Breast epithelium (tissue), 3 donors: ENCODE data around the gene KIZ.

Source experiments
- CTCF ChIP-seq, 3 donors: fragments of 450-650 bp; IDR thresholded peaks; one replicate each; pipeline ENCODE4 v1.5.1; 2016 to 2017; ENCODE audit warnings: antibody characterized with exemption in 3 of 3, mild to moderate bottlenecking in 3 of 3, moderate library complexity in 3 of 3
- POLR2A ChIP-seq: fragments of 450-650 bp; IDR thresholded peaks from one replicate; pipeline ENCODE4 v1.6.1; 2016; ENCODE audit warnings: antibody characterized with exemption, mild to moderate bottlenecking, moderate library complexity
- POLR2AphosphoS5 ChIP-seq, 3 donors: sonication (generic); formaldehyde crosslinking; IDR thresholded peaks; one replicate each; pipeline ENCODE4 v1.6.1; 2017; ENCODE audit warnings: antibody characterized with exemption in 3 of 3

GRCh38 chr20:21241406-21241805, 115.5 kb downstream of the KIZ start:
- TF ChIP-seq POLR2A (no peak), CTCF (IDR thresholded peaks at IDR 0.05) (no peak), POLR2AphosphoS5 (IDR thresholded peaks at IDR 0.05) (no peak)
